K562 (cell line): ENCODE results near the gene KIF14. TPM values are rescaled to one million over a fixed set of nuclear protein-coding genes. Genes with fewer than 3 reads are reported as not detected.

Source experiments
- ATAC-seq: fragments of 200-7000 bp; cut with Tn5 transposase; 3 replicates; pipeline ENCODE4 v1.9.1; 2020; ENCODE audit warnings: moderate library complexity
- BruUV-seq: library from RNA; stranded (reverse); fragments of 400-500 nt; replicated peaks from 2 replicates; lab custom pipeline; 2021; lab: Mats Ljungman, UMichigan
- CTCF ChIA-PET: fragments of 300-600 bp; formaldehyde crosslinking; extraction: SDS; loops from one replicate; lab custom pipeline; 2021; ENCODE audit warnings: low intra/inter-chr PET ratio; lab: Yijun Ruan, JAX
- POLR2A ChIA-PET: fragments of 300-600, 350-650 bp; sonication (Branson Sonifier 250); formaldehyde crosslinking; extraction: SDS; loops from one replicate; lab custom pipeline; 2021; ENCODE audit warnings: antibody characterized with exemption, inconsistent platforms; lab: Yijun Ruan, JAX
- DNase-seq, 4 experiments: peaks; one replicate each; pipeline versions ENCODE4 v3.0.0 to v3.0.0-alpha.2; 2011 to 2018; ENCODE audit warnings: low spot score in 3 of 4, mixed read lengths in 3 of 4; ENCODE audit errors: extremely low read depth in 1 of 4
- FAIRE-seq: peaks from 2 replicates; lab custom pipeline; 2011; peaks lifted over from hg19 to GRCh38; lab: Jason Lieb, UNC
- H2AFZ ChIP-seq: 2 replicates; pipeline ENCODE4 v1.6.0; 2011; ENCODE audit warnings: low read depth, low read length, control low read depth, inconsistent platforms
- H3K27ac ChIP-seq: fragments of 200-600 bp; 3 replicates; pipeline ENCODE4 v1.8.0; 2011; ENCODE audit warnings: low read depth, mild to moderate bottlenecking, control low read depth, inconsistent platforms, low read length, moderate library complexity, mixed read lengths; ENCODE audit errors: extremely low read depth
- H3K27me3 ChIP-seq, 2 experiments: fragments of 300-600 bp in 1 of 2; 2 replicates in 1 of 2; 3 replicates in 1 of 2; pipeline versions ENCODE4 v1.6.0 to v1.8.0; 2011; ENCODE audit warnings: inconsistent platforms in 2 of 2, low read length in 2 of 2, mild to moderate bottlenecking in 1 of 2, mixed read lengths in 1 of 2, moderate library complexity in 1 of 2; ENCODE audit not compliant: control insufficient read depth in 2 of 2, insufficient read depth in 2 of 2
- H3K36me3 ChIP-seq: fragments of 300-600 bp; 3 replicates; pipeline ENCODE4 v1.8.0; 2011; ENCODE audit warnings: mild to moderate bottlenecking, low read length, inconsistent platforms; ENCODE audit not compliant: control insufficient read depth, insufficient read depth
- H3K4me1 ChIP-seq, 2 experiments: fragments of 200-600 bp in 1 of 2; replicated peaks in 1 of 2; 2 replicates in 1 of 2; 3 replicates in 1 of 2; pipeline versions ENCODE4 v1.5.1 to v1.8.0; 2011; ENCODE audit warnings: inconsistent platforms in 2 of 2, low read length in 2 of 2, mild to moderate bottlenecking in 1 of 2, mixed read lengths in 1 of 2, moderate library complexity in 1 of 2; ENCODE audit not compliant: control insufficient read depth in 2 of 2, insufficient read depth in 2 of 2
- H3K4me2 ChIP-seq: 2 replicates; pipeline ENCODE4 v1.6.1; 2011; ENCODE audit warnings: low read length, control low read depth, inconsistent platforms, mixed read lengths; ENCODE audit not compliant: insufficient read depth
- H3K4me3 ChIP-seq: fragments of 200-600 bp; sonication (generic), shearing (Covaris generic); 2 replicates; pipeline ENCODE4 v1.5.1; 2016; ENCODE audit warnings: control low read depth, inconsistent platforms
- H3K79me2 ChIP-seq: fragments of 200-600 bp; 3 replicates; pipeline ENCODE4 v1.8.0; 2011; ENCODE audit warnings: low read length, inconsistent platforms; ENCODE audit not compliant: control insufficient read depth, insufficient read depth
- H3K9ac ChIP-seq, 2 experiments: 2 replicates each; pipeline versions ENCODE4 v1.6.0 to v1.6.1; 2011; ENCODE audit warnings: low read depth in 2 of 2, low read length in 2 of 2, control low read depth in 1 of 2, inconsistent platforms in 1 of 2, mild to moderate bottlenecking in 1 of 2, mixed read lengths in 1 of 2; ENCODE audit not compliant: insufficient read depth in 1 of 2
- H3K9me1 ChIP-seq: one replicate; pipeline ENCODE4 v1.6.0; 2011; ENCODE audit warnings: inconsistent platforms, mild to moderate bottlenecking, low read length, moderate library complexity; ENCODE audit not compliant: control insufficient read depth, insufficient read depth
- H3K9me3 ChIP-seq: replicated peaks from 2 replicates; pipeline ENCODE4 v1.5.1; 2011; ENCODE audit warnings: low read depth, low read length, inconsistent platforms; ENCODE audit not compliant: control insufficient read depth, insufficient read depth
- H4K20me1 ChIP-seq: replicated peaks from 2 replicates; pipeline ENCODE4 v1.6.1; 2011; ENCODE audit warnings: low read length, inconsistent platforms, mixed read lengths; ENCODE audit not compliant: control insufficient read depth, insufficient read depth
- BRF1 ChIP-seq: IDR thresholded peaks from 3 replicates; pipeline ENCODE4 v1.6.1; 2011; ENCODE audit warnings: borderline replicate concordance, mild to moderate bottlenecking; ENCODE audit not compliant: insufficient read length; ENCODE audit errors: extremely low read depth
- DPF2 ChIP-seq: fragments of 450-650 bp; IDR thresholded peaks from 2 replicates; pipeline ENCODE4 v1.6.1; 2016
- GATAD2B ChIP-seq: fragments of 450-650 bp; IDR thresholded peaks from 2 replicates; pipeline ENCODE4 v1.6.1; 2017; ENCODE audit warnings: mild to moderate bottlenecking, borderline replicate concordance
- HEY1 ChIP-seq: fragments of 250-450 bp; sonication (Bioruptor Pico); IDR thresholded peaks from 2 replicates; pipeline ENCODE4 v1.5.0; 2020; ENCODE audit warnings: mild to moderate bottlenecking, moderate library complexity, borderline replicate concordance
- JUND ChIP-seq, 2 experiments: IDR thresholded peaks; 2 replicates in 1 of 2; 3 replicates in 1 of 2; pipeline ENCODE4 v1.6.1; 2011; ENCODE audit warnings: borderline replicate concordance in 2 of 2, low read depth in 2 of 2, low read length in 2 of 2, improper control_type of control experiment in 1 of 2, missing biosample characterization in 1 of 2, missing genetic modification characterization in 1 of 2, missing genetic modification reagents in 1 of 2
- KDM1A ChIP-seq, 2 experiments: fragments of 450-650 bp; IDR thresholded peaks; 2 replicates each; pipeline ENCODE4 v1.6.1; 2016; ENCODE audit warnings: mild to moderate bottlenecking in 2 of 2
- RCOR1 ChIP-seq, 2 experiments: IDR thresholded peaks; 2 replicates each; pipeline ENCODE4 v1.6.1; 2012; ENCODE audit warnings: low read depth in 2 of 2, low read length in 2 of 2, borderline replicate concordance in 1 of 2, improper control_type of control experiment in 1 of 2
- SMARCA4 ChIP-seq: fragments of 450-650 bp; IDR thresholded peaks from 2 replicates; pipeline ENCODE4 v1.6.1; 2016
- TEAD4 ChIP-seq, 2 experiments: sonication (generic) in 1 of 2; formaldehyde crosslinking in 1 of 2; IDR thresholded peaks; 2 replicates each; pipeline versions ENCODE4 v1.6.1 to v1.8.0; 2012 to 2022; ENCODE audit warnings: borderline replicate concordance in 1 of 2, inconsistent platforms in 1 of 2, low read length in 1 of 2, mild to moderate bottlenecking in 1 of 2, missing genetic modification reagents in 1 of 2
- ZEB2 ChIP-seq: fragments of 450-650 bp; IDR thresholded peaks from 2 replicates; pipeline ENCODE4 v1.6.1; 2016
- ZNF175 ChIP-seq: fragments of 200-800 bp; sonication (Bioruptor generic); IDR thresholded peaks from 2 replicates; pipeline ENCODE4 v1.6.1; 2016; ENCODE audit warnings: low read depth, mild to moderate bottlenecking, missing genetic modification characterization, missing compliant biosample characterization
- WGBS: fragments of 100-300 bp; shearing (Covaris generic); methylation state at CpG from one replicate; pipeline ENCODE4 v1.1.6; 2016; ENCODE audit warnings: low coverage, mixed read lengths; ENCODE audit not compliant: insufficient coverage; ENCODE audit errors: missing lambda C conversion rate; 5-methylcytosine and 5-hydroxymethylcytosine counted together
- in situ Hi-C: fragments of 300-500 bp; cut with MboI; formaldehyde crosslinking; loops from 4 replicates; pipeline ENCODE4 v1.15.0; 2018; ENCODE audit warnings: inconsistent platforms, mixed read lengths
- intact Hi-C: fragments of 100-400 bp; cut with micrococcal nuclease; formaldehyde crosslinking; loops from 2 replicates; pipeline ENCODE4 v1.14.2; 2022
- polyA plus RNA-seq, 8 experiments: library from polyadenylated mRNA; depleted of rRNA in 4 of 8; stranded (reverse) in 5 of 8; unstranded in 3 of 8; fragments of >200 nt; fragmentation: Nextera tagmentation in 2 of 8; fragmentation: Illumina TruSeq in 1 of 8; extraction: Ambion mirVana in 2 of 8; extraction: Trizol in 1 of 8; gene quantifications; 2 replicates each; pipeline versions ENCODE4 v1.2.1 to v1.2.3, GENCODE V29; 2011 to 2014; ENCODE audit warnings: inconsistent platforms in 1 of 8, missing spikeins in 1 of 8
- total RNA-seq, 7 experiments: library from RNA; depleted of rRNA in 6 of 7; stranded (reverse); fragments of >200 nt in 6 of 7; fragmentation: Illumina TruSeq in 2 of 7; extraction: Trizol in 2 of 7; gene quantifications; 2 replicates each; pipeline versions ENCODE4 v1.2.1 to v1.2.3, GENCODE V29; 2011 to 2021; ENCODE audit warnings: low replicate concordance in 1 of 7
- TF ChIP-seq, protein P1 (sequence below), 2 experiments: fragments of 450-650 bp; IDR thresholded peaks; 2 replicates each; pipeline ENCODE4 v1.6.1; 2018; ENCODE audit warnings: mild to moderate bottlenecking in 2 of 2, low read depth in 1 of 2; ENCODE audit not compliant: partially characterized antibody in 2 of 2

KIF14 gene
- total and polyA plus RNA-seq, 9 of the 15 experiments (the other 6 are each of a cell fraction or from before 2014, with no cell fraction given), result 11.5 to 47.4 (median 29.0) TPM

DNA sequence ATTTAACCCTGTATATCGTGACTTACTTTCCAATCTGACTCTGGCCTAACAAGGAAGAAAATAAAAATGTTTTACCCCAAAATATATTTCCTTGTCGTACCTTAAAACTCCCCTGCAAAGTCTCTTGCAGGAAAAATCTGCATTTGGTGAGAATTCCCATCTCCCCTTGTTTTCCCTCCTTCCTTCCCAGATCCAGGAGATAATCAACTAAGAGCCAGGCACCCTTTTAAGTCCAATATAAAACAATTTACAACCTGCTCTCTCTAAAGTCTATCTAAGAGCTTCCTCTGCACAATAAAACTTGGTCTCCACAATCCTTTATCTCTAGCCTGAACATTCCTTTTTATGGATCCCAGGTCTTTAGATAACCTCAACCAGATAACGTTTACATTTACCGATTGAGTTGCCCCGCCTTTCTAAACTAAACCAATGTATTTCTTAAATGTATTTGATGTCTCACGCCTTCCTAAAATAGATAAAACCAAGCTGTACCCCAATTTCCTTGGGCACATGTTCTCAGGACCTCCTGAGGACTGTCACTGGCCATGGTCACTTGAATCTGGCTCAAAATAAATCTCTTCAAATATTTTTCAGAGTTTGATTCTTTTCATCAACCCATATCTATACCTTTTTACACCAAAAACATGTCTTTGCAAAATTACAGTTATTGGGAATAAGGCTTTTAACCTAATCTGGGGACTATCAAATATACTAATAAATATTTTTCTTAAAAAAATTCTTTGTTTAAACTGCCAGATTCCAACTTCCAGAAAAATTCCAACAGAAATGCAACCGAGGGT, 48.2 kb upstream of the KIF14 start:
- in situ Hi-C loops, result no loop called here
- peak overlapping the region; percentile 98 to 100 for H3K9ac ChIP-seq
- H3K9me1 ChIP-seq, result no peaks in the 10 kb centered on the region
- H3K79me2 ChIP-seq, result peaks cover 27% of the 10 kb centered on the region
- no peaks in the 10 kb centered on the region for H3K27me3 ChIP-seq
- no peaks in the 10 kb centered on the region for H4K20me1 ChIP-seq
- DNase-seq (peak in 1 of 4 experiments; percentile 35), ATAC-seq (no peak), FAIRE-seq (no peak)
- H3K9me3 ChIP-seq, result no peaks in the 10 kb centered on the region
- peak overlapping the region; percentile 80 for H3K4me2 ChIP-seq
- 14% methylated on average over 7 of the region's 7 CpGs for WGBS
- peak overlapping the region; percentile 98 for H3K27ac ChIP-seq
- ChIA-PET POLR2A (interaction anchor here (1.1 to 3.2 kb wide), 13 partner anchors 9 to 112 kb away, joined by 3 to 28 read pairs (median 13); partner anchors contain the start of gene KIF14), CTCF (no interaction called here)
- intact Hi-C loops, result loop anchor here (1.0 kb wide), 1 partner anchor 135 kb away; no protein-coding TSS in a partner anchor
- H3K36me3 ChIP-seq, result peaks cover 16% of the 10 kb centered on the region
- H2AFZ ChIP-seq, result peak overlapping the region; percentile 64
- peak overlapping the region; percentile 83 for H3K4me3 ChIP-seq
- H3K4me1 ChIP-seq, result peaks cover 9 to 13% of the 10 kb centered on the region in 2 experiments; a peak in 4 of 5 replicates
- BruUV-seq, result TSS peak; percentile 66
- peak; percentile 50; the same call in 1 of the 2 replicates for TF ChIP-seq SMARCA4
- TF ChIP-seq, protein P1, sequence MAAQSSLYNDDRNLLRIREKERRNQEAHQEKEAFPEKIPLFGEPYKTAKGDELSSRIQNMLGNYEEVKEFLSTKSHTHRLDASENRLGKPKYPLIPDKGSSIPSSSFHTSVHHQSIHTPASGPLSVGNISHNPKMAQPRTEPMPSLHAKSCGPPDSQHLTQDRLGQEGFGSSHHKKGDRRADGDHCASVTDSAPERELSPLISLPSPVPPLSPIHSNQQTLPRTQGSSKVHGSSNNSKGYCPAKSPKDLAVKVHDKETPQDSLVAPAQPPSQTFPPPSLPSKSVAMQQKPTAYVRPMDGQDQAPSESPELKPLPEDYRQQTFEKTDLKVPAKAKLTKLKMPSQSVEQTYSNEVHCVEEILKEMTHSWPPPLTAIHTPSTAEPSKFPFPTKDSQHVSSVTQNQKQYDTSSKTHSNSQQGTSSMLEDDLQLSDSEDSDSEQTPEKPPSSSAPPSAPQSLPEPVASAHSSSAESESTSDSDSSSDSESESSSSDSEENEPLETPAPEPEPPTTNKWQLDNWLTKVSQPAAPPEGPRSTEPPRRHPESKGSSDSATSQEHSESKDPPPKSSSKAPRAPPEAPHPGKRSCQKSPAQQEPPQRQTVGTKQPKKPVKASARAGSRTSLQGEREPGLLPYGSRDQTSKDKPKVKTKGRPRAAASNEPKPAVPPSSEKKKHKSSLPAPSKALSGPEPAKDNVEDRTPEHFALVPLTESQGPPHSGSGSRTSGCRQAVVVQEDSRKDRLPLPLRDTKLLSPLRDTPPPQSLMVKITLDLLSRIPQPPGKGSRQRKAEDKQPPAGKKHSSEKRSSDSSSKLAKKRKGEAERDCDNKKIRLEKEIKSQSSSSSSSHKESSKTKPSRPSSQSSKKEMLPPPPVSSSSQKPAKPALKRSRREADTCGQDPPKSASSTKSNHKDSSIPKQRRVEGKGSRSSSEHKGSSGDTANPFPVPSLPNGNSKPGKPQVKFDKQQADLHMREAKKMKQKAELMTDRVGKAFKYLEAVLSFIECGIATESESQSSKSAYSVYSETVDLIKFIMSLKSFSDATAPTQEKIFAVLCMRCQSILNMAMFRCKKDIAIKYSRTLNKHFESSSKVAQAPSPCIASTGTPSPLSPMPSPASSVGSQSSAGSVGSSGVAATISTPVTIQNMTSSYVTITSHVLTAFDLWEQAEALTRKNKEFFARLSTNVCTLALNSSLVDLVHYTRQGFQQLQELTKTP (IDR thresholded peaks at IDR 0.05; ENCODE audit: low read depth in 1 of 2, partially characterized antibody in 2 of 2), result peak in 1 of 2 experiments; percentile 6
- TF ChIP-seq KDM1A (IDR thresholded peaks at IDR 0.05), result peak; percentile 56 to 66; a peak in 2 of 4 replicates
- 0 out of 2 replicates have a peak, but pooled peaks have one; percentile 7 for TF ChIP-seq HEY1 (CRISPR knock-in tag)
- 0 out of 2 replicates have a peak, but pooled peaks have one; percentile 25 for TF ChIP-seq DPF2
- TF ChIP-seq BRF1, result no peak
- TF ChIP-seq RCOR1 (IDR thresholded peaks at IDR 0.05; ENCODE audit: borderline replicate concordance in 1 of 2, low read depth in 2 of 2, low read length in 2 of 2), result 0 out of 4 replicates have a peak, but pooled peaks of 1 of the 2 experiments have one; percentile 27
- no peak for TF ChIP-seq ZEB2
- peak; percentile 1; the same call in 1 of the 2 replicates for TF ChIP-seq ZNF175
- TF ChIP-seq JUND (IDR thresholded peaks at IDR 0.05; ENCODE audit: borderline replicate concordance, low read depth, low read length), result no peak
- TF ChIP-seq JUND (tag; IDR thresholded peaks at IDR 0.05; ENCODE audit: borderline replicate concordance, low read depth, low read length), result no peak
- TF ChIP-seq TEAD4 (IDR thresholded peaks at IDR 0.05; ENCODE audit: low read length), result 0 out of 2 replicates have a peak, but pooled peaks have one; percentile 11
- TF ChIP-seq TEAD4 (CRISPR knock-in tag; IDR thresholded peaks at IDR 0.05; ENCODE audit: borderline replicate concordance), result no peak
- TF ChIP-seq GATAD2B, result peak; percentile 40; the same call in 1 of the 2 replicates
